ENCODE results near the gene CLIC4. TPM values are rescaled to one million over a fixed set of nuclear protein-coding genes. Genes with fewer than 3 reads are reported as not detected.
"Not testable (repeated sequence)": the region's sequence is repeated elsewhere in the genome, so short reads cannot be mapped to it uniquely, and the experiment has no call there.

The CLIC4 gene
- total RNA-seq, 6 donors from 2014 or later, result 44.0 to 234 (median 147) TPM

DNA sequence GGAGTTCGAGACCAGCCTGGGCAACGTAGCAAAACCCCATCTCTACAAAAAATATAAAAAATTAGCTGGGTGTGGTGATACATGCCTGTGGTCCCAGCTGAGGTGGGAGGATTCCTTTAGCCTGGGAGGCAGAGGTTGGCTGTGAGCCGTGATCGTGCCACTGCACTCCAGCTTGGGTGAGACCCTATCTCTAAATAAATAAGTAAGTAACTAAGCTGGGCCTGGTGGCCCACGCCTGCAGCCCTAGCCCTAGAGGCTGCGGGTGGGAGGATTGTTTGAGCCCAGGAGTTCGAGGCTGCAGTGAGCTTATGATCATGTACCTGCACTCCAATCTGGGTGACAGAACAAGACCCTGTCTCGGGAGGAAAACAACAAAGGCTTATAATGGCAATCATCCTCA lies 4.6 kb downstream of the CLIC4 start:
- no peaks in the 10 kb centered on the region for H3K9me3 ChIP-seq
- H3K4me3 ChIP-seq, result no peak overlapping the region
- H3K36me3 ChIP-seq, result no peaks in the 10 kb centered on the region
- peak overlapping the region in 1 of 4 donors; percentile 21 for H3K27ac ChIP-seq
- peaks cover 27 to 47% (median 31%) of the 10 kb centered on the region in 4 donors for H3K4me1 ChIP-seq
- DNase-seq (no peak), ATAC-seq (ENCODE audit: low FRiP score in 2 of 2) (no peak)
- H3K27me3 ChIP-seq, result no peaks in the 10 kb centered on the region
- TF ChIP-seq, protein P1, sequence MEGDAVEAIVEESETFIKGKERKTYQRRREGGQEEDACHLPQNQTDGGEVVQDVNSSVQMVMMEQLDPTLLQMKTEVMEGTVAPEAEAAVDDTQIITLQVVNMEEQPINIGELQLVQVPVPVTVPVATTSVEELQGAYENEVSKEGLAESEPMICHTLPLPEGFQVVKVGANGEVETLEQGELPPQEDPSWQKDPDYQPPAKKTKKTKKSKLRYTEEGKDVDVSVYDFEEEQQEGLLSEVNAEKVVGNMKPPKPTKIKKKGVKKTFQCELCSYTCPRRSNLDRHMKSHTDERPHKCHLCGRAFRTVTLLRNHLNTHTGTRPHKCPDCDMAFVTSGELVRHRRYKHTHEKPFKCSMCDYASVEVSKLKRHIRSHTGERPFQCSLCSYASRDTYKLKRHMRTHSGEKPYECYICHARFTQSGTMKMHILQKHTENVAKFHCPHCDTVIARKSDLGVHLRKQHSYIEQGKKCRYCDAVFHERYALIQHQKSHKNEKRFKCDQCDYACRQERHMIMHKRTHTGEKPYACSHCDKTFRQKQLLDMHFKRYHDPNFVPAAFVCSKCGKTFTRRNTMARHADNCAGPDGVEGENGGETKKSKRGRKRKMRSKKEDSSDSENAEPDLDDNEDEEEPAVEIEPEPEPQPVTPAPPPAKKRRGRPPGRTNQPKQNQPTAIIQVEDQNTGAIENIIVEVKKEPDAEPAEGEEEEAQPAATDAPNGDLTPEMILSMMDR (IDR thresholded peaks at IDR 0.05), result no peak
- TF ChIP-seq POLR2AphosphoS5 (IDR thresholded peaks at IDR 0.05) (no peak), POLR2A (IDR thresholded peaks at IDR 0.05) (no peak), EP300 (IDR thresholded peaks at IDR 0.05) (no peak)
- 86 to 90% methylated on average over 8 of the region's 8 CpGs for WGBS, 2 donors

DNA sequence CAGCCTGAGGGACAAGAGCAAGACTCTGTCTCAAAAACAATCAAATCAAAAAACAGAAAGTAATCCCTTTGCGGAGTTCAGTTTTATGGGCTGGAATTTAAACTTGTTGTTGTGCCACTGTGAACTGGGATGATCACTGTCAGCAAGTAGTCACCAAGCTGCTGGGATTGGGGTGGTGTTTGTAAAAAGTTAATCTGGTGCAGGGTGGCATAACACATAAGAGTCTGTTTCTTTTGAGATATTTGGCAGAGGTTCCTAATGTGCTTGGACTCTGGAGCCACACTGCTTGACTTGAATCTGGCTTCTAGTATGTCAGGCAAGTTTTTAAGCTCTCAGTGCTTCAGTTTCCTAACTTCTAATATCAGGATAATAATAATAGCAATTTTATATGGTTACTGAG lies 6.6 kb downstream of the CLIC4 start:
- H3K4me1 ChIP-seq, result peaks cover 25 to 47% (median 31%) of the 10 kb centered on the region in 4 donors
- H3K9me3 ChIP-seq, result no peaks in the 10 kb centered on the region
- peak overlapping the region in 3 of 4 donors; percentile 5 to 23 (median 5) for H3K27ac ChIP-seq
- no peak for ATAC-seq (ENCODE audit: low FRiP score in 2 of 2)
- H3K27me3 ChIP-seq, result no peaks in the 10 kb centered on the region
- no peak overlapping the region for H3K4me3 ChIP-seq
- DNase-seq, result no peak
- WGBS, 2 donors, result 55 to 85% methylated on average over 1 of the region's 1 CpG
- no peaks in the 10 kb centered on the region for H3K36me3 ChIP-seq
- TF ChIP-seq, protein P1 (IDR thresholded peaks at IDR 0.05), result no peak
- TF ChIP-seq POLR2AphosphoS5 (IDR thresholded peaks at IDR 0.05) (no peak), EP300 (IDR thresholded peaks at IDR 0.05) (no peak), POLR2A (IDR thresholded peaks at IDR 0.05) (no peak)

DNA sequence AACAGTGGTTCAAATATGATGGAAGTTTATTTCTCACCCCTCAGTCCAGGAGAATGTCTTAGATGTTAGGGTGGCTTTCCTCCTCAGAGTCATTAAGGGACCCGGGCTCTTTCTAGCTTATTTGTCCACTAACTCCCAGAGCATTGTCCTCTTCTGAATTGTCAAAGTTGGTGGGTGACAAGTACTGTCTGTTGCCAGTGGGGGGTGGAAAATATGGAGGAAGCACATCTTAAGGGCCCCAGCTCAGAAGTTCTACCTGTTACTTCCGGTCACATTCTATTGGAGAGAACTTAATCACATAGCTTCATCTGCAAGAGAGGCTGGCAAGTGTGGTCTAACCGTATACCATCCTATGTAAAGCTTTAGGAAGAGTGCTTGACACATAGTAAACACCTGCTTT lies 7.1 kb downstream of the CLIC4 start:
- DNase-seq, result no peak
- Histone ChIP-seq H3K9me3 (no peaks in the 10 kb centered on the region), H3K4me1 (peaks cover 24 to 47% (median 31%) of the 10 kb centered on the region in 4 donors), H3K27me3 (no peaks in the 10 kb centered on the region), H3K36me3 (no peaks in the 10 kb centered on the region), H3K27ac (peak overlapping the region in 2 of 4 donors; percentile 5 to 23), H3K4me3 (no peak overlapping the region)
- TF ChIP-seq, protein P1 (IDR thresholded peaks at IDR 0.05), result no peak
- WGBS, 2 donors, result 65% methylated on average over 3 of the region's 3 CpGs
- peak in 1 of 2 donors; percentile 27 for ATAC-seq (ENCODE audit: low FRiP score in 2 of 2)

DNA sequence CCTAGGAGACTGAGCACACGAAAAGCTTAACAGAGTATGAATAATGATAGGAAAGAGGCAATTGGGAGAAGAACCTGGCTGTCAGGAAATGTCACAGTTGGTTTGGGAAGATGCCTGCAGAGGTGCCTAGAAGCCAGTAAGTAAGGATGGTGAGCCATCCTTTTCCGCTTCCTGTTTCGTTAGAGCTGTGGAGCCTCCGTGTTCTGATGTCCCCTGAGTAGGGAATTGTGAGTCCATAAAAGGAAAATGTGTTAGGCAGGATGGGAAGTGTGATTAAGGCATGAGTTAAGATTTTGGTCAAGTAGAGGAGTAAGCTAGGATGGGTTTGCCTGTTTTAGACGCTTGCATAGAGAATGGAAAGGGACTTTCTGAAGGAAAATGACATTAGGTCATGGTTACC lies 9.0 kb downstream of the CLIC4 start:
- Histone ChIP-seq H3K4me1 (peaks cover 12 to 32% (median 20%) of the 10 kb centered on the region in 4 donors), H3K27me3 (no peaks in the 10 kb centered on the region), H3K36me3 (no peaks in the 10 kb centered on the region), H3K9me3 (no peaks in the 10 kb centered on the region), H3K4me3 (no peak overlapping the region), H3K27ac (peak overlapping the region in 1 of 4 donors; percentile 15)
- ATAC-seq (ENCODE audit: low FRiP score in 2 of 2), result peak in 1 of 2 donors; percentile 14
- no peak for DNase-seq
- TF ChIP-seq POLR2A (IDR thresholded peaks at IDR 0.05) (no peak), POLR2AphosphoS5 (IDR thresholded peaks at IDR 0.05) (peak in 1 of 2 donors; percentile 16)
- TF ChIP-seq, protein P1 (IDR thresholded peaks at IDR 0.05), result no peak
- 64 to 78% methylated on average over 5 of the region's 5 CpGs for WGBS, 2 donors

DNA sequence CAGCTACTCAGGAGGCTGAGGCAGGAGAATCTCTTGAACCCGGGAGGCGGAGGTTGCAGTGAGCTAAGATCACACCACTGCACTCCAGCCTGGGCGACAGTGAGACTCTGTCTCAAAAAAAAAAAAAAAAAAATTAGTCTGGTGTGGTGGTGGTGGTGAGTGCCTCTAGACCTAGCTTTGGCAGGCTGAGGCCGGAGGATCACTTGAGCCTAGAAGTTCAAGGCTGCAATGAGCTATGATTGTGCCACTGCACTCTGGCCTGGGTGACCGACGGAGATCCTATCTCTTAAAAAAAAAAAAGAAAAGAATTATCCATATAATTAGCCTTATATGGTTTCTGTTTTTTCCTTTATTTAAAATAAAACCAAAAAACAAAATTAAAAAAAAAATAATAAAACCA lies 10.1 kb downstream of the CLIC4 start:
- ATAC-seq (ENCODE audit: low FRiP score in 2 of 2); H3K36me3 ChIP-seq; H3K9me3 ChIP-seq; DNase-seq; H3K27me3 ChIP-seq; H3K27ac ChIP-seq; H3K4me3 ChIP-seq: not testable (repeated sequence)
- WGBS, 2 donors, result 93 to 97% methylated on average over 6 of the region's 6 CpGs
- H3K4me1 ChIP-seq, result peaks cover 12 to 23% (median 17%) of the 10 kb centered on the region in 4 donors

All from upper lobe of left lung (tissue), 6 donors.